ENCODE results near the gene ARHGEF3.

The ARHGEF3 gene

GRCh38 chr3:56819016-56819809 lies 17.5 kb upstream of the ARHGEF3 start:
- DNase-seq = no peak

- no peak for DNase-seq
Observed at GRCh38 chr3:56818156-56818985, 16.6 kb upstream of the ARHGEF3 start.

- no peak for DNase-seq
Observed at GRCh38 chr3:56817646-56818045, 15.9 kb upstream of the ARHGEF3 start.

GRCh38 chr3:56816061-56816460 lies 14.3 kb upstream of the ARHGEF3 start:
- DNase-seq = no peak

GRCh38 chr3:56815589-56815988 lies 13.8 kb upstream of the ARHGEF3 start:
- no peak for DNase-seq

- no peak for DNase-seq
Observed at GRCh38 chr3:56813653-56813960, 11.9 kb upstream of the ARHGEF3 start.

GRCh38 chr3:56812754-56813652 lies 11.3 kb upstream of the ARHGEF3 start:
- no peak for DNase-seq

GRCh38 chr3:56811546-56812202 lies 9.9 kb upstream of the ARHGEF3 start:
- no peak for DNase-seq

- no peak for DNase-seq
Observed at GRCh38 chr3:56810577-56811545, 9.1 kb upstream of the ARHGEF3 start.

GRCh38 chr3:56806407-56806806 lies 4.7 kb upstream of the ARHGEF3 start:
- DNase-seq = no peak

GRCh38 chr3:56802790-56803189 lies 1.0 kb upstream of the ARHGEF3 start:
- DNase-seq = no peak

- no peak for DNase-seq
Observed at GRCh38 chr3:56802378-56802745, 613 bp upstream of the ARHGEF3 start.

- DNase-seq = peak; percentile 36
Observed at GRCh38 chr3:56800832-56801661, 702 bp downstream of the ARHGEF3 start.

GRCh38 chr3:56800130-56800831 lies 1.5 kb downstream of the ARHGEF3 start:
- peak; percentile 79 for DNase-seq

- DNase-seq = no peak
Observed at GRCh38 chr3:56799251-56799882, 2.4 kb downstream of the ARHGEF3 start.

GRCh38 chr3:56796996-56797395 lies 4.8 kb downstream of the ARHGEF3 start:
- no peak for DNase-seq

GRCh38 chr3:56796202-56796601 lies 5.5 kb downstream of the ARHGEF3 start:
- peak; percentile 29 for DNase-seq

- DNase-seq = no peak
Observed at GRCh38 chr3:56795829-56796185, 5.9 kb downstream of the ARHGEF3 start.

- DNase-seq = no peak
Observed at GRCh38 chr3:56795097-56795828, 6.5 kb downstream of the ARHGEF3 start.

All from activated naive CD4-positive, alpha-beta T cell treated with Interleukin-2 at 50 U/mL for 16 hours (primary cell).